Smooth muscle cell (in vitro differentiated cells): ENCODE results near the gene LDLRAD4. TPM values are rescaled to one million over a fixed set of nuclear protein-coding genes. Genes with fewer than 3 reads are reported as not detected.

ENCODE experiments used
- DNase-seq: peaks from one replicate; lab custom pipeline; 2025; ENCODE audit not compliant: unreplicated experiment; lab: John Stamatoyannopoulos, UW
- H2AFZ ChIP-seq: fragments of 200-600 bp; sonication (generic); 2 replicates; pipeline ENCODE4 v1.6.0; 2016; ENCODE audit warnings: antibody characterized with exemption, low read depth, mild to moderate bottlenecking
- H3F3A ChIP-seq: fragments of 200-600 bp; sonication (generic); 2 replicates; pipeline ENCODE4 v1.6.0; 2017; ENCODE audit warnings: antibody characterized with exemption, low read depth
- H3K27ac ChIP-seq: fragments of 200-600 bp; sonication (generic); 2 replicates; pipeline ENCODE4 v1.5.1; 2016; ENCODE audit warnings: low read depth, mild to moderate bottlenecking
- H3K27me3 ChIP-seq: fragments of 200-600 bp; sonication (generic); 2 replicates; pipeline ENCODE4 v1.6.1; 2016; ENCODE audit warnings: low read depth, mild to moderate bottlenecking
- H3K36me3 ChIP-seq: fragments of 200-600 bp; sonication (generic); 2 replicates; pipeline ENCODE4 v1.5.1; 2016; ENCODE audit warnings: low read depth
- H3K4me1 ChIP-seq: fragments of 200-600 bp; sonication (generic); 2 replicates; pipeline ENCODE4 v1.5.1; 2016; ENCODE audit warnings: low read depth
- H3K4me2 ChIP-seq: fragments of 200-600 bp; sonication (generic); 2 replicates; pipeline ENCODE4 v1.6.0; 2016; ENCODE audit warnings: mild to moderate bottlenecking
- H3K4me3 ChIP-seq: fragments of 200-600 bp; sonication (generic); 2 replicates; pipeline ENCODE4 v1.5.1; 2016; ENCODE audit warnings: mild to moderate bottlenecking
- H3K79me2 ChIP-seq: fragments of 200-600 bp; sonication (generic); 2 replicates; pipeline ENCODE4 v1.6.0; 2016; ENCODE audit warnings: low read depth, mild to moderate bottlenecking
- H3K9ac ChIP-seq: fragments of 200-600 bp; sonication (generic); 2 replicates; pipeline ENCODE4 v1.6.0; 2016; ENCODE audit warnings: low read depth
- H3K9me3 ChIP-seq: fragments of 200-600 bp; sonication (generic); replicated peaks from 2 replicates; pipeline ENCODE4 v1.5.1; 2016; ENCODE audit warnings: low read depth
- H4K20me1 ChIP-seq: fragments of 200-600 bp; sonication (generic); 2 replicates; pipeline ENCODE4 v1.6.0; 2016; ENCODE audit warnings: low read depth
- CTCF ChIP-seq: fragments of 200-600 bp; sonication (generic); IDR thresholded peaks from 2 replicates; pipeline ENCODE4 v1.5.1; 2017; ENCODE audit warnings: borderline replicate concordance, mild to moderate bottlenecking, antibody characterized with exemption; ENCODE audit not compliant: insufficient read depth, poor library complexity, severe bottlenecking
- WGBS: methylation state at CpG from one replicate; pipeline ENCODE4 v1.1.7; 2016; ENCODE audit warnings: low lambda C conversion rate; 5-methylcytosine and 5-hydroxymethylcytosine counted together
- polyA plus RNA-seq: library from polyadenylated mRNA; unstranded; fragments of >200 nt; fragmentation: Nextera tagmentation; extraction: Ambion mirVana; gene quantifications from 2 replicates; pipeline ENCODE4 v1.2.1, GENCODE V29; 2016
- total RNA-seq: library from RNA; depleted of rRNA; stranded (reverse); fragments of >200 nt; gene quantifications from 2 replicates; pipeline ENCODE4 v1.2.3, GENCODE V29; 2014

LDLRAD4 gene
- total and polyA plus RNA-seq, 2 experiments from 2014 or later = 36.2 to 48.3 TPM

- no peak overlapping the region for H3K9ac ChIP-seq
- no peak overlapping the region for H2AFZ ChIP-seq
- no peak overlapping the region for H3K4me2 ChIP-seq
- peaks cover 4% of the 10 kb centered on the region for H3K4me1 ChIP-seq
- H3K36me3 ChIP-seq = no peaks in the 10 kb centered on the region
- no peaks in the 10 kb centered on the region for H3K9me3 ChIP-seq
- no peak for TF ChIP-seq CTCF
- H3K79me2 ChIP-seq = peaks cover 16% of the 10 kb centered on the region
- peaks cover 5% of the 10 kb centered on the region for H4K20me1 ChIP-seq
- DNase-seq = no peak
- H3K27me3 ChIP-seq = no peaks in the 10 kb centered on the region
- no peak overlapping the region for H3K27ac ChIP-seq
- no peak overlapping the region for H3K4me3 ChIP-seq
- WGBS = 86% methylated on average over 16 of the region's 16 CpGs
- peaks cover 8% of the 10 kb centered on the region for H3F3A ChIP-seq
These were observed 213.3 kb downstream of the LDLRAD4 start for GRCh38 chr18:13431886-13432285.

DNA sequence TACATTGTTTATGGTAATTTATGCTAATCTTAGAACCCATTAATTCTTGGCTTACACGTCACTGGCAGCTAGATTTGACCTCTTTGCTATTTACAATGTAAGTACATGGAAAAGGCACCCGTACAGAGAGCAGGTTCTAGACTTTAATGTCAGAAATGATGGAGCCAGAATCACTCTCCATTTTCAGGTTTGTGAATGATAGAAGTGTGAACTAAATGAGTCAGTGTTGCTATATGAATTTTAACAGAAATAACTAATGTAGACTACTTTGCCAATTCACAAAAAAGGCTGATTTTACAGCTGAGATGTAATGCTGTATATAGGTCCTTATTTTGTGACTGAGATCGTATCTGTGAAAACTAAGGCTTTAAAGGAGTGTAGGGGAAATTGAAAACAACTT lies 214.6 kb downstream of the LDLRAD4 start:
- Histone ChIP-seq H4K20me1 (peaks cover 5% of the 10 kb centered on the region), H3K9me3 (no peaks in the 10 kb centered on the region), H3K27ac (peak overlapping the region; percentile 58), H3K4me2 (no peak overlapping the region), H3F3A (peaks cover 15% of the 10 kb centered on the region), H3K27me3 (no peaks in the 10 kb centered on the region), H3K4me1 (peaks cover 4% of the 10 kb centered on the region), H3K4me3 (no peak overlapping the region), H3K9ac (no peak overlapping the region), H3K79me2 (peaks cover 18% of the 10 kb centered on the region), H3K36me3 (no peaks in the 10 kb centered on the region), H2AFZ (no peak overlapping the region)
- no peak for TF ChIP-seq CTCF
- WGBS = 88% methylated on average over 3 of the region's 3 CpGs
- no peak for DNase-seq

GRCh38 chr18:13433685-13434084 lies 215.1 kb downstream of the LDLRAD4 start:
- no peaks in the 10 kb centered on the region for H3K9me3 ChIP-seq
- 78% methylated on average over 5 of the region's 5 CpGs for WGBS
- no peaks in the 10 kb centered on the region for H3K36me3 ChIP-seq
- peaks cover 15% of the 10 kb centered on the region for H3F3A ChIP-seq
- H3K4me2 ChIP-seq = peak overlapping the region; percentile 56
- H4K20me1 ChIP-seq = peaks cover 5% of the 10 kb centered on the region
- H2AFZ ChIP-seq = no peak overlapping the region
- no peaks in the 10 kb centered on the region for H3K27me3 ChIP-seq
- peak overlapping the region; percentile 58 for H3K27ac ChIP-seq
- no peak for DNase-seq
- peaks cover 21% of the 10 kb centered on the region for H3K79me2 ChIP-seq
- no peak overlapping the region for H3K4me3 ChIP-seq
- TF ChIP-seq CTCF = no peak
- H3K4me1 ChIP-seq = peaks cover 4% of the 10 kb centered on the region
- no peak overlapping the region for H3K9ac ChIP-seq

DNA sequence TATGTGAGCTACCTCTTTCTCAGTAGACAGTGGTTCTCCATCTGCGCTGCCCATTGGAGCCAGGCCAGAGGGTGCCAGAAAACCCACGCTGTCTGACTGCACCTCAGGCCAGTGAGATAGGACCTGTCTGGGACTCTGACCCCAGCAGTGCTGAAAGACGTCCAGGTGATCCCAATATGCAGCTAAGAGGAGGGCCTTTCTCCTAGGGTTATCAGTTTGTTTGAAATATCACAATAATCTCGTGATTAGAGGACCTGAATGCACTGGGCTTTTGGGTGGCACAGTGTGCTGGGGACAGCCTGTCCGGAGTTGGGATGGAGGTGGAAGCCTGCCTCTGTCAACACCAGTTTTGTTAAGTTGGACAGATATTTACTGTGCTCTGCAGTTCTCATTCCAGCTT lies 216.3 kb downstream of the LDLRAD4 start:
- no peak overlapping the region for H3K4me3 ChIP-seq
- H3K9me3 ChIP-seq = no peaks in the 10 kb centered on the region
- H2AFZ ChIP-seq = no peak overlapping the region
- peaks cover 21% of the 10 kb centered on the region for H3K79me2 ChIP-seq
- no peaks in the 10 kb centered on the region for H3K36me3 ChIP-seq
- H3K27ac ChIP-seq = peak overlapping the region; percentile 81
- peaks cover 4% of the 10 kb centered on the region for H3K4me1 ChIP-seq
- H4K20me1 ChIP-seq = peaks cover 5% of the 10 kb centered on the region
- no peak for TF ChIP-seq CTCF
- no peak for DNase-seq
- 93% methylated on average over 5 of the region's 5 CpGs for WGBS
- no peak overlapping the region for H3K9ac ChIP-seq
- peaks cover 15% of the 10 kb centered on the region for H3F3A ChIP-seq
- no peaks in the 10 kb centered on the region for H3K27me3 ChIP-seq
- no peak overlapping the region for H3K4me2 ChIP-seq
